ENCODE data around the gene MIOX. TPM values are rescaled to one million over a fixed set of nuclear protein-coding genes. Genes with fewer than 3 reads are reported as not detected.

Gene MIOX
- total RNA-seq, 1 experiment from 2014 or later: 0.39 TPM

DNA sequence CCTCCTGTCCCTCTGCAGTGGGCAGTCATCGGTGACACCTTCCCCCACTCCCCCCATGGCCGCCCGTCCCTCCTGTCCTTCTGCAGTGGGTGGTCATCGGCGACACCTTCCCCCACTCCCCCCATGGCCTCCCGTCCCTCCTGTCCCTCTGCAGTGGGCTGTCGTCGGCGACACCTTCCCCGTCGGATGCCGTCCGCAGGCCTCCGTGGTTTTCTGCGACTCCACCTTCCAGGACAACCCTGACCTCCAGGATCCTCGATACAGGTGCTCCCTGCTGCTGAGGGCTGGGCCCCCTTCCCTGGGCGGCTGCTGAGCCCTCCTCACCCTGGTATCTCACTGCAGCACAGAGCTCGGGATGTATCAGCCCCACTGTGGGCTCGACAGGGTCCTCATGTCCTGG, 2.2 kb downstream of the MIOX start:
- Histone ChIP-seq H3K4me1 (ENCODE audit: control insufficient read depth in 1 of 2, insufficient read depth in 2 of 2, low read length in 2 of 2) (peaks cover 6 to 18% of the 10 kb centered on the region in 2 experiments; a peak in 3 of 4 replicates), H3K4me2 (ENCODE audit: low read length) (no peak overlapping the region), H3K27ac (ENCODE audit: low read depth, low read length) (no peak overlapping the region), H4K20me1 (ENCODE audit: insufficient read depth) (no peaks in the 10 kb centered on the region), H3K27me3 (ENCODE audit: insufficient read depth, low read length) (no peaks in the 10 kb centered on the region), H3K4me3 (replicated peaks in 1 of 2; ENCODE audit: low read depth in 1 of 2, low read length in 2 of 2) (no peak overlapping the region), H3K9ac (ENCODE audit: low read length) (no peak overlapping the region), H3K79me2 (ENCODE audit: insufficient read depth, low read length) (no peaks in the 10 kb centered on the region), H3K36me3 (ENCODE audit: control insufficient read depth in 1 of 2, insufficient read depth in 2 of 2, low read length in 2 of 2) (no peaks in the 10 kb centered on the region), H3K9me3 (ENCODE audit: control insufficient read depth in 1 of 2, insufficient read depth in 1 of 2, low read depth in 1 of 2, low read length in 2 of 2) (no peaks in the 10 kb centered on the region), H2AFZ (ENCODE audit: low read depth, low read length, poor library complexity, severe bottlenecking) (no peak overlapping the region), H3K9me2 (ENCODE audit: insufficient read depth) (no peaks in the 10 kb centered on the region)
- ChIA-PET RAD21 (ENCODE audit: low non-redundant PET in 1 of 2, low total read pairs in 2 of 2, uncharacterized antibody in 2 of 2, unreplicated experiment in 2 of 2) (no interaction called here), POLR2A (no interaction called here), CTCF (no interaction called here)
- intact Hi-C loops (cut with micrococcal nuclease): no loop called here
- BruUV-seq (replicated peaks): no TSS peak
- TF ChIP-seq JUND (IDR thresholded peaks at IDR 0.05) (no peak), SRF (IDR thresholded peaks at IDR 0.05; ENCODE audit: low read depth) (no peak), EZH2 (IDR thresholded peaks at IDR 0.05) (no peak), ELF1 (IDR thresholded peaks at IDR 0.05; ENCODE audit: borderline replicate concordance, low read depth) (no peak)
- TF ChIP-seq, protein P1, sequence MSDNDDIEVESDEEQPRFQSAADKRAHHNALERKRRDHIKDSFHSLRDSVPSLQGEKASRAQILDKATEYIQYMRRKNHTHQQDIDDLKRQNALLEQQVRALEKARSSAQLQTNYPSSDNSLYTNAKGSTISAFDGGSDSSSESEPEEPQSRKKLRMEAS (IDR thresholded peaks at IDR 0.05): no peak
- TF ChIP-seq, protein P2, sequence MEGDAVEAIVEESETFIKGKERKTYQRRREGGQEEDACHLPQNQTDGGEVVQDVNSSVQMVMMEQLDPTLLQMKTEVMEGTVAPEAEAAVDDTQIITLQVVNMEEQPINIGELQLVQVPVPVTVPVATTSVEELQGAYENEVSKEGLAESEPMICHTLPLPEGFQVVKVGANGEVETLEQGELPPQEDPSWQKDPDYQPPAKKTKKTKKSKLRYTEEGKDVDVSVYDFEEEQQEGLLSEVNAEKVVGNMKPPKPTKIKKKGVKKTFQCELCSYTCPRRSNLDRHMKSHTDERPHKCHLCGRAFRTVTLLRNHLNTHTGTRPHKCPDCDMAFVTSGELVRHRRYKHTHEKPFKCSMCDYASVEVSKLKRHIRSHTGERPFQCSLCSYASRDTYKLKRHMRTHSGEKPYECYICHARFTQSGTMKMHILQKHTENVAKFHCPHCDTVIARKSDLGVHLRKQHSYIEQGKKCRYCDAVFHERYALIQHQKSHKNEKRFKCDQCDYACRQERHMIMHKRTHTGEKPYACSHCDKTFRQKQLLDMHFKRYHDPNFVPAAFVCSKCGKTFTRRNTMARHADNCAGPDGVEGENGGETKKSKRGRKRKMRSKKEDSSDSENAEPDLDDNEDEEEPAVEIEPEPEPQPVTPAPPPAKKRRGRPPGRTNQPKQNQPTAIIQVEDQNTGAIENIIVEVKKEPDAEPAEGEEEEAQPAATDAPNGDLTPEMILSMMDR (IDR thresholded peaks at IDR 0.05 in 2 of 3, conservative IDR thresholded peaks at IDR 0.05 in 1 of 3; ENCODE audit: borderline replicate concordance in 1 of 3, insufficient read depth in 1 of 3, low read depth in 2 of 3, low read length in 2 of 3): no peak
- no peak for ATAC-seq
- DNase-seq (ENCODE audit: low read depth, low spot score): no peak

DNA sequence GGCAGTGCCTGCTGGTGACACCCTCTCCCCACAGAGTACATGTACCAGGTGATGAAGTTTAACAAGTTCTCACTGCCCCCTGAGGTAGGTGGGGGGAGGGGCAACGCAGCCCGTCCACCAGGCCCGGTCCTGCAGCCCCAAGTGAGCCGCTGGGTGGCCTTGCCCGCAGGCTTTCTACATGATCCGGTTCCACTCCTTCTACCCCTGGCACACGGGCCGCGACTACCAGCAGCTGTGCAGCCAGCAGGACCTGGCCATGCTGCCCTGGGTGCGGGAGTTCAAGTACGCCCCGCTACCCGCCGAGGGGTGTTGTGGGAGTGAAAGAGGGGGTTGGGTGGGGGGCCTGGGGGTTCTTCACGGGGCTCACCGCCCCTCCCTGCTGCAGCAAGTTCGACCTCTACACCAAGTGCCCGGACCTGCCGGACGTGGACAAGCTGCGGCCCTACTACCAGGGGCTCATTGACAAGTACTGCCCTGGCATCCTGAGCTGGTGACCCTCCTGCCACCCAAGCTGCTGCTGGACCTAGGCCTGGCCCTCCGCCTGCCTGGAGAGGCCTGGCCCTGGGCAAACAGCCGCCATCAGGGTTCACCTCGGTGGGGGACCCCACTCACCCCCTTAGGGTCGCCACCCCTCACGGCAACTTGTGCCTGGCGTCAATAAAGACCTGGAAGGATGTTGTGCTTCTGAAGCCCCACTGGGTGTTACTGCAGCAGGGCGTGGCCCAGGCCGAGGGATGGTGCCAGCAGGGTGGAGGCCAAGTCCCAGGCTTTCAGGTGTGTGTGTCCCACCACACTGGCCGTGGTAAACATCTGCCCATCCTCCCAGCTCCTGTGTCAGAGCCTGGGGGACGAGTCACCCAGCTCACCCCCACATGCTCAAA, 2.9 kb downstream of the MIOX start:
- Histone ChIP-seq H3K27ac (ENCODE audit: low read depth, low read length) (no peak overlapping the region), H3K9me3 (ENCODE audit: control insufficient read depth in 1 of 2, insufficient read depth in 1 of 2, low read depth in 1 of 2, low read length in 2 of 2) (no peaks in the 10 kb centered on the region), H2AFZ (ENCODE audit: low read depth, low read length, poor library complexity, severe bottlenecking) (no peak overlapping the region), H3K79me2 (ENCODE audit: insufficient read depth, low read length) (no peaks in the 10 kb centered on the region), H3K9me2 (ENCODE audit: insufficient read depth) (no peaks in the 10 kb centered on the region), H3K4me1 (ENCODE audit: control insufficient read depth in 1 of 2, insufficient read depth in 2 of 2, low read length in 2 of 2) (peaks cover 1 to 11% of the 10 kb centered on the region in 2 experiments; a peak in 3 of 4 replicates), H3K36me3 (ENCODE audit: control insufficient read depth in 1 of 2, insufficient read depth in 2 of 2, low read length in 2 of 2) (no peaks in the 10 kb centered on the region), H3K4me3 (replicated peaks in 1 of 2; ENCODE audit: low read depth in 1 of 2, low read length in 2 of 2) (no peak overlapping the region), H4K20me1 (ENCODE audit: insufficient read depth) (no peaks in the 10 kb centered on the region), H3K27me3 (ENCODE audit: insufficient read depth, low read length) (no peaks in the 10 kb centered on the region), H3K4me2 (ENCODE audit: low read length) (no peak overlapping the region), H3K9ac (ENCODE audit: low read length) (no peak overlapping the region)
- RAD21 ChIA-PET (ENCODE audit: low non-redundant PET in 1 of 2, low total read pairs in 2 of 2, uncharacterized antibody in 2 of 2, unreplicated experiment in 2 of 2): no interaction called here
- no peak for ATAC-seq
- BruUV-seq (replicated peaks): no TSS peak
- no peak for DNase-seq (ENCODE audit: low read depth, low spot score)
- intact Hi-C loops (cut with micrococcal nuclease): no loop called here
- POLR2A ChIA-PET: no interaction called here
- CTCF ChIA-PET: no interaction called here
- no peak for TF ChIP-seq SP1 (IDR thresholded peaks at IDR 0.05; ENCODE audit: low read depth)
- TF ChIP-seq, protein P3, sequence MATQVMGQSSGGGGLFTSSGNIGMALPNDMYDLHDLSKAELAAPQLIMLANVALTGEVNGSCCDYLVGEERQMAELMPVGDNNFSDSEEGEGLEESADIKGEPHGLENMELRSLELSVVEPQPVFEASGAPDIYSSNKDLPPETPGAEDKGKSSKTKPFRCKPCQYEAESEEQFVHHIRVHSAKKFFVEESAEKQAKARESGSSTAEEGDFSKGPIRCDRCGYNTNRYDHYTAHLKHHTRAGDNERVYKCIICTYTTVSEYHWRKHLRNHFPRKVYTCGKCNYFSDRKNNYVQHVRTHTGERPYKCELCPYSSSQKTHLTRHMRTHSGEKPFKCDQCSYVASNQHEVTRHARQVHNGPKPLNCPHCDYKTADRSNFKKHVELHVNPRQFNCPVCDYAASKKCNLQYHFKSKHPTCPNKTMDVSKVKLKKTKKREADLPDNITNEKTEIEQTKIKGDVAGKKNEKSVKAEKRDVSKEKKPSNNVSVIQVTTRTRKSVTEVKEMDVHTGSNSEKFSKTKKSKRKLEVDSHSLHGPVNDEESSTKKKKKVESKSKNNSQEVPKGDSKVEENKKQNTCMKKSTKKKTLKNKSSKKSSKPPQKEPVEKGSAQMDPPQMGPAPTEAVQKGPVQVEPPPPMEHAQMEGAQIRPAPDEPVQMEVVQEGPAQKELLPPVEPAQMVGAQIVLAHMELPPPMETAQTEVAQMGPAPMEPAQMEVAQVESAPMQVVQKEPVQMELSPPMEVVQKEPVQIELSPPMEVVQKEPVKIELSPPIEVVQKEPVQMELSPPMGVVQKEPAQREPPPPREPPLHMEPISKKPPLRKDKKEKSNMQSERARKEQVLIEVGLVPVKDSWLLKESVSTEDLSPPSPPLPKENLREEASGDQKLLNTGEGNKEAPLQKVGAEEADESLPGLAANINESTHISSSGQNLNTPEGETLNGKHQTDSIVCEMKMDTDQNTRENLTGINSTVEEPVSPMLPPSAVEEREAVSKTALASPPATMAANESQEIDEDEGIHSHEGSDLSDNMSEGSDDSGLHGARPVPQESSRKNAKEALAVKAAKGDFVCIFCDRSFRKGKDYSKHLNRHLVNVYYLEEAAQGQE (IDR thresholded peaks at IDR 0.05; ENCODE audit: low read depth): no peak
- TF ChIP-seq YY1 (IDR thresholded peaks at IDR 0.05; ENCODE audit: extremely low read depth, insufficient replicate concordance, low read depth, low read length): no peak
- TF ChIP-seq POLR2AphosphoS5 (IDR thresholded peaks at IDR 0.05; ENCODE audit: low read depth, low read length): no peak
- TF ChIP-seq EZH2 (IDR thresholded peaks at IDR 0.05): no peak
- no peak for TF ChIP-seq CEBPB (IDR thresholded peaks at IDR 0.05; ENCODE audit: low read depth)
- no peak for TF ChIP-seq ZNF274 (IDR thresholded peaks at IDR 0.05; ENCODE audit: low read depth, low read length)
- TF ChIP-seq, protein P1 (IDR thresholded peaks at IDR 0.05): no peak
